WTC11 (cell line): ENCODE data around the gene MT1B. TPM values are rescaled to one million over a fixed set of nuclear protein-coding genes. Genes with fewer than 3 reads are reported as not detected.

Experiments used
- ATAC-seq: fragments of 200-7000 bp; cut with Tn5 transposase; 2 replicates; pipeline ENCODE4 v1.10.0; 2021; ENCODE audit warnings: mild to moderate bottlenecking, moderate library complexity
- CTCF ChIA-PET: fragments of 300-600 bp; sonication (Branson Sonifier 250); formaldehyde crosslinking; loops from one replicate; lab custom pipeline; 2021; ENCODE audit warnings: antibody characterized with exemption; lab: Charles Lee
- POLR2A ChIA-PET: fragments of 350-600 bp; sonication (Branson Sonifier 250); formaldehyde crosslinking; loops from one replicate; lab custom pipeline; 2021; ENCODE audit warnings: antibody characterized with exemption; lab: Charles Lee
- DNase-seq: peaks from one replicate; pipeline ENCODE4 v3.0.0; 2021; ENCODE audit warnings: low spot score
- H3K27ac Mint-ChIP-seq: 2 replicates; pipeline ENCODE4 v1.8.0; 2021; ENCODE audit warnings: mixed read lengths
- H3K27me3 Mint-ChIP-seq: 2 replicates; pipeline ENCODE4 v1.8.0; 2021; ENCODE audit warnings: low read depth, mild to moderate bottlenecking, moderate library complexity, mixed read lengths
- H3K36me3 Mint-ChIP-seq: 2 replicates; pipeline ENCODE4 v1.8.0; 2021; ENCODE audit warnings: mixed read lengths
- H3K4me1 Mint-ChIP-seq: 2 replicates; pipeline ENCODE4 v1.8.0; 2022; ENCODE audit warnings: mixed read lengths
- H3K4me3 Mint-ChIP-seq: 2 replicates; pipeline ENCODE4 v1.8.0; 2021; ENCODE audit warnings: mild to moderate bottlenecking, moderate library complexity, mixed read lengths
- H3K9me3 Mint-ChIP-seq: 2 replicates; pipeline ENCODE4 v1.8.0; 2021; ENCODE audit warnings: mixed read lengths
- ATF6 ChIP-seq: sonication (generic); formaldehyde crosslinking; IDR thresholded peaks from 2 replicates; pipeline ENCODE4 v1.8.1; 2023; ENCODE audit warnings: mild to moderate bottlenecking, missing genetic modification reagents
- FOXP1 ChIP-seq: sonication (generic); formaldehyde crosslinking; IDR thresholded peaks from 2 replicates; pipeline ENCODE4 v1.8.0; 2022; ENCODE audit warnings: missing genetic modification reagents, mild to moderate bottlenecking, moderate library complexity, borderline replicate concordance
- FOXP4 ChIP-seq: sonication (generic); formaldehyde crosslinking; IDR thresholded peaks from 2 replicates; pipeline ENCODE4 v1.8.0; 2022; ENCODE audit warnings: mild to moderate bottlenecking, missing genetic modification reagents
- GABPB1 ChIP-seq: sonication (generic); formaldehyde crosslinking; IDR thresholded peaks from 2 replicates; pipeline ENCODE4 v1.8.1; 2023; ENCODE audit warnings: mild to moderate bottlenecking, missing genetic modification reagents
- HMGA2 ChIP-seq: fragments of 250-450 bp; sonication (Bioruptor Pico); IDR thresholded peaks from 2 replicates; pipeline ENCODE4 v1.4.0; 2021; ENCODE audit warnings: mild to moderate bottlenecking, moderate library complexity
- IRF2 ChIP-seq: sonication (generic); formaldehyde crosslinking; IDR thresholded peaks from 2 replicates; pipeline ENCODE4 v1.8.0; 2022; ENCODE audit warnings: low read depth, missing genetic modification reagents, borderline replicate concordance
- JAZF1 ChIP-seq: fragments of 250-450 bp; sonication (Bioruptor Pico); IDR thresholded peaks from 2 replicates; pipeline ENCODE4 v1.9.0; 2021; ENCODE audit warnings: moderate library complexity, mild to moderate bottlenecking, inconsistent platforms
- MYBL2 ChIP-seq: sonication (generic); formaldehyde crosslinking; IDR thresholded peaks from 2 replicates; pipeline ENCODE4 v1.8.1; 2023; ENCODE audit warnings: mild to moderate bottlenecking, moderate library complexity, missing genetic modification reagents
- NFYB ChIP-seq: sonication (generic); formaldehyde crosslinking; conservative IDR thresholded peaks from 2 replicates; pipeline ENCODE4 v1.8.0; 2022; ENCODE audit warnings: low read depth, missing genetic modification reagents
- RORB ChIP-seq: fragments of 250-450 bp; sonication (Bioruptor Pico); IDR thresholded peaks from 2 replicates; pipeline ENCODE4 v1.9.0; 2021; ENCODE audit warnings: mild to moderate bottlenecking
- SP1 ChIP-seq: sonication (generic); formaldehyde crosslinking; conservative IDR thresholded peaks from 2 replicates; pipeline ENCODE4 v1.8.1; 2022; ENCODE audit warnings: missing genetic modification reagents
- ZMAT4 ChIP-seq: fragments of 250-450 bp; sonication (Bioruptor Pico); IDR thresholded peaks from 2 replicates; pipeline ENCODE4 v1.9.0; 2021; ENCODE audit warnings: mild to moderate bottlenecking
- ZNF219 ChIP-seq: sonication (generic); formaldehyde crosslinking; IDR thresholded peaks from 2 replicates; pipeline ENCODE4 v1.8.0; 2023; ENCODE audit warnings: missing genetic modification reagents, mild to moderate bottlenecking, borderline replicate concordance
- ZNF416 ChIP-seq: fragments of 250-450 bp; sonication (Bioruptor Pico); IDR thresholded peaks from 2 replicates; pipeline ENCODE4 v1.9.0; 2021; ENCODE audit warnings: mild to moderate bottlenecking, inconsistent platforms
- ZNF671 ChIP-seq: fragments of 250-450 bp; sonication (Bioruptor Pico); IDR thresholded peaks from 2 replicates; pipeline ENCODE4 v1.8.0; 2021; ENCODE audit warnings: mild to moderate bottlenecking
- total RNA-seq: library from RNA; stranded (reverse); gene quantifications from 3 replicates; pipeline ENCODE4 v1.2.3, GENCODE V29; 2021
- TF ChIP-seq, protein P1 (sequence below): sonication (generic); formaldehyde crosslinking; IDR thresholded peaks from 2 replicates; pipeline ENCODE4 v1.8.1; 2022; ENCODE audit warnings: low read depth, missing genetic modification reagents, borderline replicate concordance
- TF ChIP-seq, protein P2 (sequence below): sonication (generic); formaldehyde crosslinking; IDR thresholded peaks from 2 replicates; pipeline ENCODE4 v1.8.1; 2023; ENCODE audit warnings: mild to moderate bottlenecking, moderate library complexity, missing genetic modification reagents

MT1B gene
- total RNA-seq, 1 experiment from 2014 or later = not detected

DNA sequence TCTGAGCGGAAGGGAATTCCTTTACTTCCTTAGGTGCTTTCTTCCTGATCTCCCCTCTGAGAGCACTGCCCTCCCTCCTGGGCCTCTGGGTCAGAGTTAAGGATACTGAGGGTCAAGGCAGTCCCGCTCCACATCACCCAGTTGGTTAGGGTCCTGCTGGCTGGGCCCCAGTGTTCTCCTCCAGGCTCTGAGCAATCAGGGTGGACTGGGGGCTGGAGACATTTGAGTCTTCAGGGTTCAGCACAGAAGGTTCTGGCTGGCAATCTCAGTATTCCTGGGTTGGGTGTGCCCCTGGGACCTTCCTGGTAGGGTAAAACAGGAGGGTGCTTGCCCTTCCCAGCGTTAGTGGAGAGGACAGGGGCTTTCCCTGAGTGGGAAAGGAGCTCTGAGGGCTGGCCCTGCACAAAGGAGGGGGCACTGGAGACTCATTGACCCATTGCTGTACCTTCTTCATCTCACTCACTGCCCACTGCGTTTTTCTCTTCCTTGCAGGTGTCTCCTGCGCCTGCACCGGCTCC is 18.8 kb upstream of the MT1B start (continued):
- no peak for TF ChIP-seq FOXP4 (CRISPR knock-in tag)

GRCh38 chr16:56633535-56633934 is 18.2 kb upstream of the MT1B start:
- Mint-ChIP-seq H3K9me3 (no peaks in the 10 kb centered on the region), H3K27ac (no peak overlapping the region), H3K27me3 (peaks cover 100% of the 10 kb centered on the region), H3K4me3 (no peak overlapping the region), H3K4me1 (peaks cover 30% of the 10 kb centered on the region), H3K36me3 (peaks cover 6% of the 10 kb centered on the region; the same call in 1 of the 2 replicates)
- no peak for ATAC-seq
- CTCF ChIA-PET = interaction anchor here (0.8 kb wide), 1 partner anchor 30 kb away, joined by 3 read pairs; no protein-coding TSS in a partner anchor
- TF ChIP-seq FOXP1 (CRISPR knock-in tag) (no peak), ATF6 (CRISPR knock-in tag) (no peak), NFYB (CRISPR knock-in tag) (no peak), HMGA2 (CRISPR knock-in tag) (no peak), FOXP4 (CRISPR knock-in tag) (no peak), ZNF219 (no peak), JAZF1 (no peak), MYBL2 (no peak), RORB (CRISPR knock-in tag) (no peak), SP1 (CRISPR knock-in tag) (no peak), ZMAT4 (CRISPR knock-in tag) (no peak), ZNF416 (CRISPR knock-in tag) (no peak), GABPB1 (CRISPR knock-in tag) (no peak), ZNF671 (CRISPR knock-in tag) (no peak), IRF2 (CRISPR knock-in tag) (no peak)
- TF ChIP-seq, protein P1, sequence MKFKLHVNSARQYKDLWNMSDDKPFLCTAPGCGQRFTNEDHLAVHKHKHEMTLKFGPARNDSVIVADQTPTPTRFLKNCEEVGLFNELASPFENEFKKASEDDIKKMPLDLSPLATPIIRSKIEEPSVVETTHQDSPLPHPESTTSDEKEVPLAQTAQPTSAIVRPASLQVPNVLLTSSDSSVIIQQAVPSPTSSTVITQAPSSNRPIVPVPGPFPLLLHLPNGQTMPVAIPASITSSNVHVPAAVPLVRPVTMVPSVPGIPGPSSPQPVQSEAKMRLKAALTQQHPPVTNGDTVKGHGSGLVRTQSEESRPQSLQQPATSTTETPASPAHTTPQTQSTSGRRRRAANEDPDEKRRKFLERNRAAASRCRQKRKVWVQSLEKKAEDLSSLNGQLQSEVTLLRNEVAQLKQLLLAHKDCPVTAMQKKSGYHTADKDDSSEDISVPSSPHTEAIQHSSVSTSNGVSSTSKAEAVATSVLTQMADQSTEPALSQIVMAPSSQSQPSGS (CRISPR knock-in tag) = no peak
- TF ChIP-seq, protein P2, sequence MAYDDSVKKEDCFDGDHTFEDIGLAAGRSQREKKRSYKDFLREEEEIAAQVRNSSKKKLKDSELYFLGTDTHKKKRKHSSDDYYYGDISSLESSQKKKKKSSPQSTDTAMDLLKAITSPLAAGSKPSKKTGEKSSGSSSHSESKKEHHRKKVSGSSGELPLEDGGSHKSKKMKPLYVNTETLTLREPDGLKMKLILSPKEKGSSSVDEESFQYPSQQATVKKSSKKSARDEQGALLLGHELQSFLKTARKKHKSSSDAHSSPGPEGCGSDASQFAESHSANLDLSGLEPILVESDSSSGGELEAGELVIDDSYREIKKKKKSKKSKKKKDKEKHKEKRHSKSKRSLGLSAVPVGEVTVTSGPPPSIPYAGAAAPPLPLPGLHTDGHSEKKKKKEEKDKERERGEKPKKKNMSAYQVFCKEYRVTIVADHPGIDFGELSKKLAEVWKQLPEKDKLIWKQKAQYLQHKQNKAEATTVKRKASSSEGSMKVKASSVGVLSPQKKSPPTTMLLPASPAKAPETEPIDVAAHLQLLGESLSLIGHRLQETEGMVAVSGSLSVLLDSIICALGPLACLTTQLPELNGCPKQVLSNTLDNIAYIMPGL = no peak
- POLR2A ChIA-PET = interaction anchor here (0.6 to 5.1 kb wide), 2 partner anchors 8 to 10 kb away, joined by 3 to 24 read pairs; partner anchors contain the start of gene MT1E
- no peak for DNase-seq
